LNCAP (cell line): Measurements from ENCODE around the gene TBC1D2.

ENCODE experiments used
- TF ChIP-seq, protein P1 (sequence below): fragments of 450-650 bp; IDR thresholded peaks from 2 replicates; pipeline ENCODE4 v1.5.1; 2017; ENCODE audit warnings: mild to moderate bottlenecking

The TBC1D2 gene

DNA sequence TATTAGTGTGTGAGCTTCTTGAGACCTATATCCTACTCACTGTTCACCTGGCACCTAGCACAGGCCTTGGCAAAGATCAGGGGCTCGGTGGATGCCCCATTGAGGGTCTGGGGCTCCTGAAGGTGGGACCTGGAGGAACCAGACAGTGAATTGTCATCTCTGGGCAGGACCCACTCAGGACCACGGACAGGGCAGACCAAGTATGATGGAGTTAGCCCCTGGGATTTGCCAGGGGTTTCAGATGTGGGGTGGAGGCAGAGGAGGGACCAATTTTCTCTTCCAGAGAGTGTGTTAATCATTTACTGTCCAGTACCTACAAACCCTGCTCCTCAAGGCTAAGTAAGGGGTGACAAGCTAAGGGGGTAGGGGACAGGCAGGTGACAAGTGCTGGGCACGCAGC lies 29.3 kb upstream of the TBC1D2 start:
- TF ChIP-seq, protein P1, sequence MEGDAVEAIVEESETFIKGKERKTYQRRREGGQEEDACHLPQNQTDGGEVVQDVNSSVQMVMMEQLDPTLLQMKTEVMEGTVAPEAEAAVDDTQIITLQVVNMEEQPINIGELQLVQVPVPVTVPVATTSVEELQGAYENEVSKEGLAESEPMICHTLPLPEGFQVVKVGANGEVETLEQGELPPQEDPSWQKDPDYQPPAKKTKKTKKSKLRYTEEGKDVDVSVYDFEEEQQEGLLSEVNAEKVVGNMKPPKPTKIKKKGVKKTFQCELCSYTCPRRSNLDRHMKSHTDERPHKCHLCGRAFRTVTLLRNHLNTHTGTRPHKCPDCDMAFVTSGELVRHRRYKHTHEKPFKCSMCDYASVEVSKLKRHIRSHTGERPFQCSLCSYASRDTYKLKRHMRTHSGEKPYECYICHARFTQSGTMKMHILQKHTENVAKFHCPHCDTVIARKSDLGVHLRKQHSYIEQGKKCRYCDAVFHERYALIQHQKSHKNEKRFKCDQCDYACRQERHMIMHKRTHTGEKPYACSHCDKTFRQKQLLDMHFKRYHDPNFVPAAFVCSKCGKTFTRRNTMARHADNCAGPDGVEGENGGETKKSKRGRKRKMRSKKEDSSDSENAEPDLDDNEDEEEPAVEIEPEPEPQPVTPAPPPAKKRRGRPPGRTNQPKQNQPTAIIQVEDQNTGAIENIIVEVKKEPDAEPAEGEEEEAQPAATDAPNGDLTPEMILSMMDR = no peak

DNA sequence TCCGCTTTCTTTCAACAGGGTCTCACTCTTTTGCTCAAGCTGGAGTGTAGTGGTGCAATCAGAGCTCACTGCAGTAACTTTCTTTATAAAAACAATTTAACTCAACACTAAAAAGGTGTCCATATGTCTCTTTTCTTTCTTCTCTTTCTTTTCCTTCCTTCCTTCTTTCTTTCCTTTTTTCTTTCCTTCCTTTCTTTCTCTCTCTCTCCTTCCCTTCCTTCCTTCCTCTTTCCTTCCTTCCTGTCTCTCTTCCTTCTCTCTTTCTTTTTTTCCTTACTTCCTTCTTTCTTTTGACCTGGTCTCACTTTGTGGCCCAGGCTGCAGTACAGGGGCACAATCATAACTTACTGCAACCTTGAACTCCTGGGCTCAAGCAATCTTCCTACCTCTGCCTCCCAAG lies 25.8 kb upstream of the TBC1D2 start:
- TF ChIP-seq, protein P1 = no peak

DNA sequence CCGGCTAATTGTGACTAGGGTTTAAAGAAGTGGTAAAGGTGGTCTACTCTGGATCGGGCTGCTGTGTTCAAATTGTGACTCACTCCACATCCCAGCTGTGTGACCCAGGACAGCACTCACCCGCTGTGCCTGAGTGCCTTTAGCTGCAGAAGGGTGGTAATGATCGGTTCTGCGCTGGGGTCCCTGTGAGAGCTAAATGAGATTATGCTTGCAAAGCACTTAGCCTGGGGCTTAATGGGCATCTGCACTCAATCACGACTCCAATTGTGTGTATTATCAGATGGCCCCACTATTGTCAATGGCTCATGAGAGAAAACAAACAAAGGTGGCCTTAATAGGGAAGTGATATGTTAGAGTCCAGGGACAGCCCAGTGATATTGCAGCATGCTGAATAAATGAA lies 25.1 kb upstream of the TBC1D2 start:
- TF ChIP-seq, protein P1 = no peak

DNA sequence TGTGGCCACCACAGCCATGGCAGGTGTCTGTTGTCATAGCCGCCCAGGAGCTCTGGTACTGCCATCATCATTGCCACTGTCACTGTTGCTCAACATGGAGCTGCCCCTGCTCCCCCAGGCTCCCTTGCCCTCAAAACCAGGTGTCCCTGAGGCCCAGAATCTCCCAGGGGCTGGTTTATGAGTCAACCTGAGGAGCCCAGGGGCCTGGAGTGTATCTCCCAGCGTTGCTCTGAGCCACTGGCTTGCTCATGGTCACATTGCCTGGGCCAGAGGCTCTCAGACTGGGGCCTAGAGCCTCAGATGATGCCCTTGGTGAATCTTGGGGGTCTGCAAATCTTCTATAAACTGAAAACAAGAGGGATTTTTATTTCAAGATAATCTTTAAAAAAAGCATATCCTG lies 24.7 kb upstream of the TBC1D2 start:
- TF ChIP-seq, protein P1 = no peak

DNA sequence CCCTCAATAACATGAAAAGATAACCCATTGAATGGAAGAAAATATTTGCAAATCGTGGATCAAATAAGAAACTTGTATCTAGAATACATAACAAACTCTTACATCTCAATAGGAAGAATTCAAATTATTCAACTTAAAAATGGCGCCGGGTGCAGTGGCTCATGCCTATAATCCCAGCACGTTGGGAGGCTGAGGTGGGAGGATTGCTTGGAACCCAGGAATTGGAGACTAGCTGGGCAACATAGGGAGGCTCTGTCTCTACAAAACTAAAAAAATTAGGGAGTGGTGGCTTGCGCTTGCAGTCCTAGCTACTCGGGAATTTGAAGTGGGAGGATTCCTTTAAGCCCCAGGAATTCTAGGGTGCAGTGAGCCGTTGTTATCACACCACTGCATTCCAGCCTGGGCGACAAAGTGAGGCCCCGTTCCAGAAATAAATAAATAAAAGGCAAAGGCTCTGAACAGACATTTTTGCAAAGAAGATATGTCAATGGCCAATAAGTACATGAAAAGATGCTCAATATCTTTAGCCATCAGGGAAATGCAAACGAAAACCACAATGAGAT lies 21.5 kb upstream of the TBC1D2 start:
- TF ChIP-seq, protein P1 = no peak

DNA sequence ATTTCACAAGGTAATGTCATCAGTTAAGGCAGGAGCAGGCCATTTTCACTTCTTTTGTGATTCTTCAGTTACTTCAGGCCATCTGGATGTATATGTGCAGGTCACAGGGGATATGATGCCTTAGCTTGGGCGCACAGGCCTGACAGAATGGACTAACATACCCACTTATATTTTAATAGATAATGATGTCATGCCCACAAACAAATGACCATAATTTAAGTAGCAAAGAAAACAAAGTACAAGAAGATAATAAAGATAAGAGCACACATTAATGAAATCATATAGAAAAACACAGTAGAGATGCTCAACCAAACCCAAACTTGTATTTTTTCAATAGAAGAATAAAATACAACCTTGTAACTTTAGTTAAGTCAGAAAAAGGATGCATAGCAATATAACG lies 19.7 kb upstream of the TBC1D2 start:
- TF ChIP-seq, protein P1 = no peak

DNA sequence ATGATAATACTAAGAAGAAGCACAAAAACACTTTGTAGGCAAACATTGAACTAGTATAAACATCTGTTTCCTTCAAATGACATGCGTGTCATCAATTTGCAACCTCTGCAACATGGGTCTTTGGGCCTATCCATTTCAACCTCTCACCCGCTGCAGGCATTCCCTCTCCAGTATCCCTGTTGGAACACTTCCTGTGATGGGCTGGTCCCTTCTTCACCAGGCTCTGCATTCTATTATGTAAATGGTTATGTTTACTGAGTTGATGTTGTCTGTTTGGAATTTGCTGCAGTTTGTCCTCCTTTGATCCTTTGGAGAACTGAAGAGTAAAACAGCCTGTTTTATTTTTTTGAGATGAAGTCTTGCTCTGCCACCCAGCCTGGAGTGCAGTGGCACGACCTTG lies 16.6 kb upstream of the TBC1D2 start:
- TF ChIP-seq, protein P1 = no peak

DNA sequence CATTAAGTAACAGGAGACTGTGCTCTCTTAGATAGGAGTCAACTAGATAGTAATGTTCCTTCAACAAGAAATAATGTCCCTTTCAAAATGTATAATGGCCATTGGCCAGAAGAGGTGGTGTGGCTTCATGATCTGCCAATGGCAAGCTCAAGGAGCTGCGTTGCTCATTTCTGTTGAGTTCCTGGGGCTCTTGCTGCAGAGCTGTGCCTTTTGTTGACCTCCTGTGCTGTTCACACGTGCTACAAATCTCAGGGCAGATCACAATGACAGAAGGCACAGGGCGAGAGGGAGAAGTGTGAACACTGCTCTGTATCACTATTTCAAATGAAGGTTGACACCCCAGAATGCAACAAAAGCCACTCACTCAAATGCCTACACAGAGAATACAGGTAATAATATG lies 16.0 kb upstream of the TBC1D2 start:
- TF ChIP-seq, protein P1 = no peak
